GM03348 (cell line): ENCODE results near the gene TTC21A.
A peak's percentile ranks its signal among the peaks of the same experiment; 100 is the strongest.
"Not testable (repeated sequence)": the region's sequence is repeated elsewhere in the genome, so short reads cannot be mapped to it uniquely, and the experiment has no call there.

Experiments
- DNase-seq: peaks from one replicate; pipeline ENCODE4 v3.0.0; 2012; ENCODE audit warnings: low spot score

TTC21A gene

DNA sequence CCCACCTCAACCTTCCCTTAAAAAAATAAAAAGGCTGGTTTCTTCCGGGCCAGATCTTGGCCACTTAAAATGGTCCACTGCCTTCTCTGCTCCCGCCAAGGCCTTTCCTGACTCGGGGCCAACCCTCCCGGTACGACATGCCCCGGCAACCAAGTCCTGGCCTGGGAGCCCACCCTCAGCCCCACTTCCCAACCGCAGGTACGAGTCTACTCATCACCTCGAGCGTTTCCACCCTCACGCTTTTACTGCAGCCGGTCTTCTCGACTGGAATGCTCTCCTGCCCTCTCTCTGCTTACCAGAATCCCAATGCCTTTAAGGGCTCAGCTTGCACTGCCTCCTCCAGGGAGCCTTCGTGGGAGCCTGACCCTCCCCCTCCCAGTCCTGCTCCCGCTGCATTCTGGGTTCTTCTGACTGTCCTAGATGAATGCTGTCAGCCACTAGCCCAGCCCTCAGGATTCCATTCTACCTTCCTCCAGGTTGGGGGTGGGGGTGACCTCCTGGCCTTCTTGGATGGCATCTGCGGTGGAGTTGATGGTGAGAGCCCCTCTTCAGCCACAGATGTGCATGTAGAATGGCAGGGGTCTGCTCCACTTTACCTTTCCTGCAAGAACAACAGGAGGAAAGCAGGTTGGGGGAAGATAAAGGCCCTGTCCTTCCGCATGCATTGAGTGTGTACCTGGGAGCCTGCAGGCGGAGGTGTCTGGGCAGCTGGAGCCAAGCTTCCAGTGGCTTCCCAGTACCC lies 47.0 kb downstream of the TTC21A start:
- no peak for DNase-seq

- no peak for DNase-seq
Measured at GRCh38 chr3:39156421-39156820, 48.9 kb downstream of the TTC21A start.

- no peak for DNase-seq
Measured at GRCh38 chr3:39157359-39157758, 49.9 kb downstream of the TTC21A start.

- no peak for DNase-seq
Measured at GRCh38 chr3:39158148-39158715, 50.8 kb downstream of the TTC21A start.

DNA sequence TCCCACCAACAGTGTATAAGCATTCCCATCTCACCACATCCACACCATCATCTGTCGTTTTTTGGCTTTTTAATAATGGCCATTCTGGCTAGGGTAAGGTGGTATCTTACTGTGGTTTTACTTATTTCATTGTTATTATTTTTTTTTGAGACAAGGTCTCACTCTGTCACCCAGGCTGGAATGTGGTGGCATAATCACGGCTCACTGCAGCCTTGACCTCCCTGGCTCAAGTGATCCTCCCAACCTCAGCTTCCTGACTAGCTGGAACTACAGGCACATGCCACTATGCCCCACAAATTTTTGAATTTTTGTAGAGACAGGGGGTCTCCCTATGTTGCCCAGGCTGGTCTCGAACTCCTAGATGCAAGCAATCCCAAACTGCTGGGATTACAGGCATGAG lies 56.9 kb downstream of the TTC21A start:
- no peak for DNase-seq

- DNase-seq = no peak
Measured at GRCh38 chr3:39165518-39165917, 58.0 kb downstream of the TTC21A start.

DNA sequence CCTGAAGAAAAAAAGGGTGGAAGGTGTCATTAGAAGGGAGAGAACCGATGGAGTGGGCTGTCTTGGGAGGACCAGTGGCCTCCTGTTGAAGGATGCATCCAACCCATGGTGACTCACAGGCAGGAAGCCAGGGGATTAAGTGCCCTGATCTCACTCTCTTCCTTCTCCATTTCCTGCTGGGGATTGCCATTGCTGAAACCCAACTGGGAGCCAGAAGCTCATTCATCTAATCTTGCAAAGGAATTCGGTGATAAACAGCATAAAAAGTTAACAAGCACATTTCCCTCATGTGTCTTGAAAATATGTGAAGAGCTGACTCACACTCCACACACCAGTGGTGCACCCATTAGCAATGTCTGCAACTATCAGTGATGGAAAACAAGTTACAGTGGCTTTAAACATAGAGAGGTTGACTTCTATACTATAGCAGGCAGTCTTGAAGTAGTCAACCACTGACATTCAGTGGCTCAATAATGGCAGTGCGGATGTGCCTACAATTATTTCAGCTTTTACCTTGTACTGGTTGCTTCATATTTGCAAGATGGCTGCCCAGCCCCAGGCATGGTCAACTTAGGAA lies 58.7 kb downstream of the TTC21A start:
- DNase-seq = peak; percentile 80

GRCh38 chr3:39166932-39167532 lies 59.6 kb downstream of the TTC21A start:
- peak; percentile 67 for DNase-seq

DNA sequence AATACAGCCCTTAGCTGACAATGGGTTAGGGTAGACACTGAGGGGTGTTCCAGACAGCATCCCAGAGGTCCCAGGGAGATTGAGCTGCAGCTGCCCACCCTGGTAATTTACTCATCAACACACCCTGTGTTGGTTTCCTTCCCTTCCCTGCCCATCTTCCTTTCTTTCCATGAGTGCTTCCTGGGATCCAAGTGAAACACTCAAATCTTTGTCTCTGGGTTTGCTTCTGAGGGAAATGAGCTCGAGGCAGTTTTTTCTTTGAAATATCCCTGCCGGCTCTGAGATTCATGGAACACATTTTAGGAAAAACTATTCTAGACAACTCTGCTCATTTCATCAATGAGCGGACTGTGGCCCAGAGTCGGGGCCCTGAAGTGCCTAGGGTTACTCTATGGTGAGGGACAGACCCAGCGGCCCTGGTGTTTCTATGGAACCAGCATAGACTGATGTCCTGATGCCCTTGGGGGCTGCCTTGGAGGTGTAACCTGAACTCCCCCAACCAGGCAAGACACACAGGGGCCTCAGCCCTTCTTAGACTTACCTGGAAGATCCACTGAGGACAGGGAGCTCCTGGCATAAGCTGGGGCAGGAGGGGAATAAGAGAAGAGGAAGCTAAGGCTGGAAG lies 60.8 kb downstream of the TTC21A start:
- no peak for DNase-seq

GRCh38 chr3:39169712-39170111 lies 62.2 kb downstream of the TTC21A start:
- no peak for DNase-seq

GRCh38 chr3:39170461-39170860 lies 63.0 kb downstream of the TTC21A start:
- no peak for DNase-seq

GRCh38 chr3:39170877-39171276 lies 63.4 kb downstream of the TTC21A start:
- DNase-seq = not testable (repeated sequence)

- no peak for DNase-seq
Measured at GRCh38 chr3:39171860-39172259, 64.4 kb downstream of the TTC21A start.

DNA sequence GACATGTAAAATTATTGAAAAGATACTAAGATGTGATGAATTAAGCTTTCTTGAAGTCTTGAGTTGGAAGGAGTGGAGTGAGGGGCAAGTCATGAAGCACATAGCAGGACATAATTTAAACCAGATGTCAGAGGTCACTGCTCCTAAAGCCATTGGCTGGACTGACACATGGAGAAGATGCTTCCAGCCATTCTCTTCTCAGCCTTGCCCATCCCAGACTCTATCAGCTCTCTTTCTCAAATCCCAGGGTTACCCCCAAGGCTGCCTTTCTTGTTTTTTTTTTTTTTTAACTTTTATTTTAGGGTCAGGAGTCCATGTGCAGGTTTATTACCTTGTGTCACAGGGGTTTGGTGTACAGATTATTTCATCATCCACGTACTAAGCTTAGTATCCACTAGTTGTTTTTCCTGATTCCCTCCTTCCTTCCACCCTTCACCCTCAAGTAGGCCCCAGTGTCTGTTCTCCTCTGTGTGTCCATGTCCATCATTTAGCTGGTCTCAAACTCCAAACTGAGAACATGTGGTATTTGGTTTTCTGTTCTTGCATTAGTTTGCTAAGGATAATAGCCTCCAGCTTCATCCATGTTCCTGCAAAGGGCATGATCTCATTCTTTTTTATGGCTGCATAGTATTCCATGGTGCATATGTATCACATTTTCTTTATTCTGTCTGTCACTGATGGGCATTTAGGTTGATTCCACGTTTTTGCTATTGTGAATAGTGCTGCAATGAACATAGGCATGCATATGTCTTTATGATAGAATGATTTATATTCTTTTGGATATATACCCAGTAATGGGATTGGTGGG lies 66.0 kb downstream of the TTC21A start:
- no peak for DNase-seq

DNA sequence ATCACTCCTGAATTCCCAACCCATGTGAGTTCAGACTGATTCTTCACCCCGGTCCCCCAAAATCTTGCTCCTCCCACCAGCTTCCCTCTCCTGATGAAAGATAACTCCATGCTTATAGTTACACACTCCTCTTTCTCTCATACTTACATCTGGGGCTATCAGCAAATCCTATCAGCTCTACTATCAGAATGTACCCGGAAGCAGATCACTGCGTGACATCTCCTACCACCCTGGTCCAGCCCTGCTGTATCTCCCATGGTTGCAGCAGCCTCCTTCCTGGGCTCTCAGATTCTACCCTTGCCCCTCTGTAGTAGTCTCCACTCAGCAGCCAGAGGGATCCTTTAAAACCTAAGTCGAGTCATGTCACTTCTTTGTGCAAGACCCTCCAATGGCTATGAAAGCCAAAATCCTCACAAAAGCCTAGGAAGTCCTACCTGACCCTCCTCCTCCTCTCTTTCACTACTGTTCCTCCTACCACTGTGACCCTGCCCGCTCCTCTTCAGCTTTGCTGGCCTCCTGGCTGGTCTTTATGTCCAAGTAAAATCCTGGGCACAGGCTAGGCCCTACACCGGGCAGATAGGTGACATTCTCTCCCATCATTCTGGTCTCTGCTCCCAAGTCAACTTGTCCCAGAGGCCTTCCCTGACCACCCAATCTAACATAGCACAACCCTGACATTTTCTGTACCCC lies 68.7 kb downstream of the TTC21A start:
- DNase-seq = no peak

- DNase-seq = peak; percentile 94
Measured at GRCh38 chr3:39177708-39178332, 70.3 kb downstream of the TTC21A start.

DNA sequence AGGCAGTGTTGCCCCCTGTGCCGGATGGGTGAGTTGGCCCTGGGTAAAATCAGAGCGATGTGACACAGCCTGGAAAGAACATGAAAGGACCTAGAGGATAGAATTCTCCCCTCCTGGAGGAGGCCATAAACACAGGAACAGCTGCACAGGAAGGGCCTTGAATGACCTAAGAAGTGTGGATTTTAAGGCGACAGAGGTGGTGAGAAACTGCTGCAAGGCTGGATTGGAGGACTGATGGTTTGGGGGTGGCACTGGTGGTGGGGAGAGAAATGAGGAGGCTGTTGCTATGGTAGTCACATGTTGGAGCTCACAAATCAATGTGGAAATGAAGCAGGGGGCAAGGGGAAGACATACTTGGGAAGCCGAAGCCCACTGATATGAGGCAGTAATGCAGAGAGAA lies 71.1 kb downstream of the TTC21A start:
- DNase-seq = no peak

- no peak for DNase-seq
Measured at GRCh38 chr3:39180183-39180545, 72.7 kb downstream of the TTC21A start.

GRCh38 chr3:39180546-39181346 lies 73.3 kb downstream of the TTC21A start:
- peak; percentile 92 for DNase-seq
